ENCODE results near the gene SLC12A7.

SLC12A7 gene

GRCh38 chr5:1096838-1097237, 15.0 kb downstream of the SLC12A7 start:
- Histone ChIP-seq H3K4me3 (ENCODE audit: low read depth in 1 of 2, low read length in 1 of 2) (no peak overlapping the region), H3K27ac (no peak overlapping the region), H3K9me3 (no peaks in the 10 kb centered on the region), H3K27me3 (peaks cover 7% of the 10 kb centered on the region), H3K4me1 (ENCODE audit: control insufficient read depth in 1 of 2, insufficient read depth in 1 of 2, low read depth in 1 of 2, low read length in 1 of 2) (no peaks in the 10 kb centered on the region), H3K36me3 (no peaks in the 10 kb centered on the region)
- TF ChIP-seq CTCF (IDR thresholded peaks at IDR 0.05): no peak

GRCh38 chr5:1095990-1096363, 15.9 kb downstream of the SLC12A7 start:
- no peaks in the 10 kb centered on the region for H3K27me3 ChIP-seq
- no peaks in the 10 kb centered on the region for H3K4me1 ChIP-seq (ENCODE audit: control insufficient read depth in 1 of 2, insufficient read depth in 1 of 2, low read depth in 1 of 2, low read length in 1 of 2)
- no peak overlapping the region for H3K27ac ChIP-seq
- TF ChIP-seq CTCF (IDR thresholded peaks at IDR 0.05): no peak
- H3K4me3 ChIP-seq (ENCODE audit: low read depth in 1 of 2, low read length in 1 of 2): no peak overlapping the region
- no peaks in the 10 kb centered on the region for H3K9me3 ChIP-seq
- no peaks in the 10 kb centered on the region for H3K36me3 ChIP-seq

- H3K27ac ChIP-seq: no peak overlapping the region
- no peaks in the 10 kb centered on the region for H3K9me3 ChIP-seq
- H3K27me3 ChIP-seq: no peaks in the 10 kb centered on the region
- H3K36me3 ChIP-seq: no peaks in the 10 kb centered on the region
- TF ChIP-seq CTCF (IDR thresholded peaks at IDR 0.05): no peak
- H3K4me1 ChIP-seq (ENCODE audit: control insufficient read depth in 1 of 2, insufficient read depth in 1 of 2, low read depth in 1 of 2, low read length in 1 of 2): no peaks in the 10 kb centered on the region
- no peak overlapping the region for H3K4me3 ChIP-seq (ENCODE audit: low read depth in 1 of 2, low read length in 1 of 2)
Observed at GRCh38 chr5:1095302-1095989, 16.4 kb downstream of the SLC12A7 start.

GRCh38 chr5:1094670-1095190, 17.1 kb downstream of the SLC12A7 start:
- no peaks in the 10 kb centered on the region for H3K4me1 ChIP-seq (ENCODE audit: control insufficient read depth in 1 of 2, insufficient read depth in 1 of 2, low read depth in 1 of 2, low read length in 1 of 2)

GRCh38 chr5:1093361-1093760, 18.5 kb downstream of the SLC12A7 start:
- TF ChIP-seq CTCF (IDR thresholded peaks at IDR 0.05): no peak
- H3K36me3 ChIP-seq: no peaks in the 10 kb centered on the region
- H3K27me3 ChIP-seq: no peaks in the 10 kb centered on the region
- no peak overlapping the region for H3K4me3 ChIP-seq (ENCODE audit: low read depth in 1 of 2, low read length in 1 of 2)
- no peaks in the 10 kb centered on the region for H3K9me3 ChIP-seq
- no peaks in the 10 kb centered on the region for H3K4me1 ChIP-seq (ENCODE audit: control insufficient read depth in 1 of 2, insufficient read depth in 1 of 2, low read depth in 1 of 2, low read length in 1 of 2)
- no peak overlapping the region for H3K27ac ChIP-seq

More at GRCh38 chr5:1094670-1095190, 17.1 kb downstream of the SLC12A7 start:
- no peak for TF ChIP-seq CTCF (IDR thresholded peaks at IDR 0.05)
- Histone ChIP-seq H3K36me3 (no peaks in the 10 kb centered on the region), H3K9me3 (no peaks in the 10 kb centered on the region), H3K27ac (no peak overlapping the region), H3K4me3 (ENCODE audit: low read depth in 1 of 2, low read length in 1 of 2) (no peak overlapping the region), H3K27me3 (no peaks in the 10 kb centered on the region)
